ENCODE data around the gene STIMATE. TPM values are rescaled to one million over a fixed set of nuclear protein-coding genes. Genes with fewer than 3 reads are reported as not detected.

Gene STIMATE
- total and polyA plus RNA-seq, 8 donors = 4.9 to 121 (median 14.0) TPM

DNA sequence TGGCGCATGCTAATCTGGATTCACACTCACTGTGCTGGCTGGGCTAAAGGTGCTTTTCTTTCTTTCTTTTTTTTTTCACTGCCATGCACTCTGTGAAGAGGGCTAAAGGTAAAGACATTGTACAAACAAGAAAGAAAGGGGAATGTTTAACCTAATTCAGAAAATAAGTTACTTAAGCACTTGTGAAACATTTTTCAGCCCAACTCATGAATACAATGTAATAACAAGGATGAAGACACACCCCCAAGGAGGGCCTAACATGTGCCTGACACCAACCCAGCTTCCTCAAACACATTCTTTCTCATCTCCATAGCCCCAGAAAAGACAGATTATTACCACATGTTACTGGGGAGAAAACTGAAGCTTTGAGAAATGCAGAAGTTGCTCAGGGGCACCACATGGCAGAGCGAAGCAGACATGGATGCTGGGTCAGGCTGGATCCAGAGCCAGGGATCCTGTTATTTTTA lies 5.7 kb downstream of the STIMATE start:
- Histone ChIP-seq H3K36me3 (no peaks in the 10 kb centered on the region), H3K27ac (peak overlapping the region in 4 of 5 donors; percentile 21 to 88 (median 78)), H3K27me3 (no peaks in the 10 kb centered on the region), H3K9me3 (no peaks in the 10 kb centered on the region), H3K4me3 (no peak overlapping the region), H3K4me1 (peaks cover 57 to 74% (median 66%) of the 10 kb centered on the region in 4 donors)
- WGBS, 5 donors = 46 to 61% (median 53%) methylated on average over 2 of the region's 2 CpGs
- intact Hi-C loops (cut with DNase I; ENCODE audit: low total_unique reads) = no loop called here
- no peak for TF ChIP-seq EP300 (IDR thresholded peaks at IDR 0.05)
- TF ChIP-seq, protein P1, sequence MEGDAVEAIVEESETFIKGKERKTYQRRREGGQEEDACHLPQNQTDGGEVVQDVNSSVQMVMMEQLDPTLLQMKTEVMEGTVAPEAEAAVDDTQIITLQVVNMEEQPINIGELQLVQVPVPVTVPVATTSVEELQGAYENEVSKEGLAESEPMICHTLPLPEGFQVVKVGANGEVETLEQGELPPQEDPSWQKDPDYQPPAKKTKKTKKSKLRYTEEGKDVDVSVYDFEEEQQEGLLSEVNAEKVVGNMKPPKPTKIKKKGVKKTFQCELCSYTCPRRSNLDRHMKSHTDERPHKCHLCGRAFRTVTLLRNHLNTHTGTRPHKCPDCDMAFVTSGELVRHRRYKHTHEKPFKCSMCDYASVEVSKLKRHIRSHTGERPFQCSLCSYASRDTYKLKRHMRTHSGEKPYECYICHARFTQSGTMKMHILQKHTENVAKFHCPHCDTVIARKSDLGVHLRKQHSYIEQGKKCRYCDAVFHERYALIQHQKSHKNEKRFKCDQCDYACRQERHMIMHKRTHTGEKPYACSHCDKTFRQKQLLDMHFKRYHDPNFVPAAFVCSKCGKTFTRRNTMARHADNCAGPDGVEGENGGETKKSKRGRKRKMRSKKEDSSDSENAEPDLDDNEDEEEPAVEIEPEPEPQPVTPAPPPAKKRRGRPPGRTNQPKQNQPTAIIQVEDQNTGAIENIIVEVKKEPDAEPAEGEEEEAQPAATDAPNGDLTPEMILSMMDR (IDR thresholded peaks at IDR 0.05) = no peak
- TF ChIP-seq POLR2AphosphoS5 (IDR thresholded peaks at IDR 0.05) = no peak
- no peak for TF ChIP-seq POLR2A (IDR thresholded peaks at IDR 0.05)
- peak in 1 of 2 donors; percentile 72 for DNase-seq

DNA sequence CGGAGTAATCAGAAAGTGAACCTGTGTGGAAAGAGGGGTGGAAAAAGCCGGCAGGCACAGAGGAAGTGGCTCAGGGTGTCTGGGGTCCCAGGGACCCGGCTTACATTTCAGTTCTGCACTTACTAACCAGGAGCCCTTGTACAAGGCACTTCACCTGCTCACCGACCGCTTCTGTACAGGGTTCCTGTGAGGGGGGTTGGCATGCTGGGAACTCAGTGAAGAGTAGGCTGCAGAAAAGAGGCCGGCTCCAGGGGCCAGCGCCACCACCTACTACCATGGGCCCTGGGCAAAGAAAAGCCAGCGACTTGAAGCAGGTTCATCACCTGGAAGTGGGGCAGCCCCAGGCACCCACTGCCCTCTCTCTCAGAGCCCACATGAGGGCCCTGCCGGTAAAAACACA lies 6.2 kb downstream of the STIMATE start:
- peaks cover 54 to 72% (median 61%) of the 10 kb centered on the region in 4 donors for H3K4me1 ChIP-seq
- DNase-seq = no peak
- no peaks in the 10 kb centered on the region for H3K27me3 ChIP-seq
- peaks cover 0 to 1% (median under 1%) of the 10 kb centered on the region in 4 donors for H3K36me3 ChIP-seq
- no peak overlapping the region for H3K4me3 ChIP-seq
- intact Hi-C loops (cut with DNase I; ENCODE audit: low total_unique reads) = no loop called here
- 29 to 52% (median 40%) methylated on average over 9 of the region's 9 CpGs for WGBS, 5 donors
- TF ChIP-seq EP300 (IDR thresholded peaks at IDR 0.05) (no peak), POLR2AphosphoS5 (IDR thresholded peaks at IDR 0.05) (no peak), POLR2A (IDR thresholded peaks at IDR 0.05) (no peak)
- TF ChIP-seq, protein P1 (IDR thresholded peaks at IDR 0.05) = no peak
- no peaks in the 10 kb centered on the region for H3K9me3 ChIP-seq
- H3K27ac ChIP-seq = peak overlapping the region in 4 of 5 donors; percentile 16 to 88 (median 78)

DNA sequence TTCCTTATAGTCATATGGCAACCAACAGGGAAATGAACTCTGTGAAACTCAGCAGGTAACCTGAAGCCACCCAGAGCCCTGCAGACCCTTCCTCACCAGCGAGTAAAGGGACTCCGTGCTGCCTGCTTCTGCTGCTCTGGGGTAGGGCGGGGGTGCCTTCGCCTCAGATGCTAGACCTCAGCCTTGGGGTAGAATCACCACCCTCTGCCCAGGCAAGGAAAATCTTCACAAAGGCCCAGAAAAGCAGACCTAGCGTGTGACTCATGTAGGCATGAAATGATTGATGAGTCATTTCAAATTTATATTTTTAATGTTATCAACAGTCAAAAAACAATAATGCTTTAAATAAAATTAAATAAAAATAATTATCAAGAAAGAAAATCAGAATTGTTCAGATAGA lies 6.6 kb downstream of the STIMATE start:
- Histone ChIP-seq H3K27me3 (no peaks in the 10 kb centered on the region), H3K36me3 (peaks cover 0 to 6% (median 3%) of the 10 kb centered on the region in 4 donors), H3K27ac (peak overlapping the region in 3 of 5 donors; percentile 71 to 88 (median 86)), H3K4me1 (peaks cover 50 to 68% (median 56%) of the 10 kb centered on the region in 4 donors), H3K9me3 (no peaks in the 10 kb centered on the region), H3K4me3 (no peak overlapping the region)
- intact Hi-C loops (cut with DNase I; ENCODE audit: low total_unique reads) = no loop called here
- DNase-seq = no peak
- no peak for TF ChIP-seq EP300 (IDR thresholded peaks at IDR 0.05)
- no peak for TF ChIP-seq POLR2AphosphoS5 (IDR thresholded peaks at IDR 0.05)
- no peak for TF ChIP-seq POLR2A (IDR thresholded peaks at IDR 0.05)
- TF ChIP-seq, protein P1 (IDR thresholded peaks at IDR 0.05) = no peak
- 81 to 96% (median 89%) methylated on average over 5 of the region's 5 CpGs for WGBS, 5 donors

DNA sequence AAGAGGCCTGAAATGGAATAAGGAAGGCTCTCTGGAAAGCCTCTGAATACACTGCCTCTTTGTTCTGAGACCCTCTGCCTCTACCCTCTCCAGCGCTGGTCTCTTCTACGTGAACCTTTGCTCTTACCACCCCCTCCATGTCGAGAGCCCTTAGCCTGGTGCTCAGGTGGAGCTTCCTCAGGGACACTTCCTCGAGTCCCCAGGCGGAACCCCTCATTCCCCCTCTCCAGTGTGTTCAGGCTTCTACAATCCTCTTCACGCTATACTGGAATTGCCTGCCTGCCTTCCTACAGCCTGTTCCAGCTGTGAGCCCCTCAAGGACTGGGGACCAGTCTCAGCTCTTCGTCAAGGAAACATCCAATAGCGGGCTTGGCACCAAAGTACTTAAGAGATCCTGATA lies 7.4 kb downstream of the STIMATE start:
- Histone ChIP-seq H3K4me1 (peaks cover 42 to 59% (median 48%) of the 10 kb centered on the region in 4 donors), H3K9me3 (no peaks in the 10 kb centered on the region), H3K36me3 (peaks cover 0 to 12% (median 9%) of the 10 kb centered on the region in 4 donors), H3K27me3 (no peaks in the 10 kb centered on the region), H3K27ac (peak overlapping the region in 1 of 5 donors; percentile 71), H3K4me3 (no peak overlapping the region)
- TF ChIP-seq POLR2A (IDR thresholded peaks at IDR 0.05) (no peak), EP300 (IDR thresholded peaks at IDR 0.05) (no peak), POLR2AphosphoS5 (IDR thresholded peaks at IDR 0.05) (no peak)
- intact Hi-C loops (cut with DNase I; ENCODE audit: low total_unique reads) = no loop called here
- DNase-seq = no peak
- 79 to 96% (median 83%) methylated on average over 8 of the region's 8 CpGs for WGBS, 5 donors

DNA sequence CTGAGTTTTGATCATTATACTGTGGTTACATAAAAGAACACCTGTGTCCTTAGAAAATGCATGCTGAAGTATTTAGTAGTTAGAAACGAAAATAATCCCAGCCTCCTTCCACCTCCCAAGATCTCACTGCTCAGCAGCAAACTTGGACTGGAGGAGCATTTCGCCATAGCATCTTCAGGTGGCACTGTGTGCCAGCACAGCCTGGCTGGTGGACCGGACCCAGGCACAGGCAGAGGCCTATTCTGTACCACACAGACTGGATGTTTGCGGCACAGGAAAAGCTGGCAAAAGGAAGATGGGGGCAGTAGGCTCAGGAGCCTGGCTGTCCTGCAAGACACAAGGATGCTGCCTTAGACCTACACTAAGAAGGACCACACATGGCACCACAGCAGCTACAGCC lies 10.2 kb downstream of the STIMATE start:
- intact Hi-C loops (cut with DNase I; ENCODE audit: low total_unique reads) = no loop called here
- no peak overlapping the region for H3K27ac ChIP-seq
- TF ChIP-seq POLR2A (IDR thresholded peaks at IDR 0.05) = no peak
- no peak for TF ChIP-seq EP300 (IDR thresholded peaks at IDR 0.05)
- TF ChIP-seq POLR2AphosphoS5 (IDR thresholded peaks at IDR 0.05) = no peak
- TF ChIP-seq, protein P1 (IDR thresholded peaks at IDR 0.05) = no peak
- DNase-seq = no peak
- H3K36me3 ChIP-seq = peaks cover 0 to 12% (median 9%) of the 10 kb centered on the region in 4 donors
- 85 to 92% (median 88%) methylated on average over 3 to 4 of the region's 4 CpGs for WGBS, 5 donors
- no peak overlapping the region for H3K4me3 ChIP-seq
- peaks cover 15 to 37% (median 24%) of the 10 kb centered on the region in 4 donors for H3K4me1 ChIP-seq
- H3K27me3 ChIP-seq = no peaks in the 10 kb centered on the region
- no peaks in the 10 kb centered on the region for H3K9me3 ChIP-seq

Measured in stomach (tissue), 9 donors.